ENCODE data around the gene MBIP. TPM values are rescaled to one million over a fixed set of nuclear protein-coding genes. Genes with fewer than 3 reads are reported as not detected.

Gene MBIP
- total RNA-seq, 1 donor from 2014 or later: 26.7 TPM

- Mint-ChIP-seq H3K4me1 (ENCODE audit: low read depth, unreplicated experiment) (no peaks in the 10 kb centered on the region), H3K27ac (ENCODE audit: unreplicated experiment) (no peak overlapping the region), H3K9me3 (ENCODE audit: unreplicated experiment) (peaks cover 3% of the 10 kb centered on the region), H3K4me3 (ENCODE audit: unreplicated experiment) (no peak overlapping the region), H3K36me3 (ENCODE audit: unreplicated experiment) (no peaks in the 10 kb centered on the region), H3K27me3 (ENCODE audit: unreplicated experiment) (no peaks in the 10 kb centered on the region)
- DNase-seq: no peak
- TF ChIP-seq CTCF (IDR thresholded peaks at IDR 0.05; ENCODE audit: partially characterized antibody, unreplicated experiment): no peak
These were observed 59.3 kb downstream of the MBIP start for GRCh38 chr14:36260970-36261640.

- no peak overlapping the region for H3K27ac Mint-ChIP-seq (ENCODE audit: unreplicated experiment)
These were observed 62.2 kb downstream of the MBIP start for GRCh38 chr14:36258241-36258640.

GRCh38 chr14:36256126-36256801 is 64.2 kb downstream of the MBIP start:
- no peak for DNase-seq
- H3K9me3 Mint-ChIP-seq (ENCODE audit: unreplicated experiment): peaks cover 3% of the 10 kb centered on the region
- no peaks in the 10 kb centered on the region for H3K27me3 Mint-ChIP-seq (ENCODE audit: unreplicated experiment)
- no peak for TF ChIP-seq CTCF (IDR thresholded peaks at IDR 0.05; ENCODE audit: partially characterized antibody, unreplicated experiment)
- H3K4me3 Mint-ChIP-seq (ENCODE audit: unreplicated experiment): no peak overlapping the region
- H3K4me1 Mint-ChIP-seq (ENCODE audit: low read depth, unreplicated experiment): no peaks in the 10 kb centered on the region
- H3K36me3 Mint-ChIP-seq (ENCODE audit: unreplicated experiment): no peaks in the 10 kb centered on the region
- H3K27ac Mint-ChIP-seq (ENCODE audit: unreplicated experiment): no peak overlapping the region

More at GRCh38 chr14:36258241-36258640, 62.2 kb downstream of the MBIP start:
- H3K4me3 Mint-ChIP-seq (ENCODE audit: unreplicated experiment): no peak overlapping the region
- no peaks in the 10 kb centered on the region for H3K4me1 Mint-ChIP-seq (ENCODE audit: low read depth, unreplicated experiment)
- no peak for TF ChIP-seq CTCF (IDR thresholded peaks at IDR 0.05; ENCODE audit: partially characterized antibody, unreplicated experiment)
- H3K36me3 Mint-ChIP-seq (ENCODE audit: unreplicated experiment): no peaks in the 10 kb centered on the region
- DNase-seq: no peak
- peaks cover 3% of the 10 kb centered on the region for H3K9me3 Mint-ChIP-seq (ENCODE audit: unreplicated experiment)
- no peaks in the 10 kb centered on the region for H3K27me3 Mint-ChIP-seq (ENCODE audit: unreplicated experiment)

DNA sequence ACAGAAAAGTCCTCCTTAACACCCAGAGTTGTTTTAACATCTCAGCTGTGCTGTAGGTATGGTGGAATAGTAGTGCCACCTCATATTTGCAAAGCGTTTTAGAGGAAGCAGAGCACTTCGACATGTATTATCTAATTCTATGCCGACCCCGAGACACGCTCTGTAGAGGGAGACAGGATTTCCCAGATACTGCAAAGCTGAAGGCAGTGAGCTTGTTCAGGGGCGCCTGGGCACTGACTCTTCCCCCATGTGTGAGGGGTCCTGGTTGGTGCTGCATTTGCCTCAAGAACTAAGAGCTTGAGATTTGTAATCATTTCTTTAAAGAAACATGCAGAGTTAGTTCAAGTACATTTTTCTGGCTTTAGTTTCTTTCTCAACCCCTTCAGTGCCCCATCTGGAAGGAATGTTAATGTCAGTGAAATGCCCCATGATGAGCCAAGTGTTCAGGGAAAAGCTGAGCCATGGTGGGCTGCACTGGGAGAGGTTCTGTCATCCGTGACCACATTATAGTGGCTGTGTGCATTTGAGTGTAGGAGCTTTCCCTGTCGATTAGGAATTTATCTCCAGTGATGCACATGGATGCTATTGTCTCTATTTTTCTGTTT is 66.3 kb downstream of the MBIP start:
- Mint-ChIP-seq H3K36me3 (ENCODE audit: unreplicated experiment) (peaks cover 4% of the 10 kb centered on the region), H3K9me3 (ENCODE audit: unreplicated experiment) (peaks cover 3% of the 10 kb centered on the region), H3K4me3 (ENCODE audit: unreplicated experiment) (no peak overlapping the region), H3K4me1 (ENCODE audit: low read depth, unreplicated experiment) (no peaks in the 10 kb centered on the region), H3K27ac (ENCODE audit: unreplicated experiment) (no peak overlapping the region), H3K27me3 (ENCODE audit: unreplicated experiment) (no peaks in the 10 kb centered on the region)
- no peak for DNase-seq
- no peak for TF ChIP-seq CTCF (IDR thresholded peaks at IDR 0.05; ENCODE audit: partially characterized antibody, unreplicated experiment)

Other genes starting within 250 kb of the MBIP start
- gene PTCSC3, start 143.9 kb downstream of the MBIP start, total RNA-seq (ENCODE audit: unreplicated experiment): not detected
- gene NKX2-1, start 199.6 kb upstream of the MBIP start, total RNA-seq (ENCODE audit: unreplicated experiment): not detected